Measurements from ENCODE around the gene CR1. TPM values are rescaled to one million over a fixed set of nuclear protein-coding genes. Genes with fewer than 3 reads are reported as not detected.
A peak's percentile ranks its signal among the peaks of the same experiment; 100 is the strongest.

The CR1 gene
- total and polyA plus RNA-seq, 9 of the 15 experiments (the other 6 are each of a cell fraction or from before 2014, with no cell fraction given), result 0.07 to 0.47 (median 0.18) TPM

DNA sequence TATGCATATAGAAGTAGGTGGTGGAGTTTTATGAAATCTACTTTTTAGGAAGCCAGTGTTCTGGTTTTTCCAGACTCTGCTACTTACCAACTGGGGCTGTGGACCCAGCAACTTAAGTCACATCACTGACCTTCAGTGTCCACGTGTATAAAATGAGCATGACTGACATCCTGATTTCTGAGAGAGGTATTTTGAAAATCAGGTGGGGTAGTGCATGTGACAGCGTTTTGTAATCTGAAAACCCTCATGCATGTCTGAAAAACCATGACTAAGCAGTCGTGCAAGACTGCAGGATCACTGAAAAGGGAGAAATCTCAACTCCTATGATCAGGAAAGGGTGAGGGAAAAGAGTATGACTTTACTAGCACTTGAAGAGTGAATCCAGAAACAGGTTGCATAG lies 175.0 kb downstream of the CR1 start (continued):
- TF ChIP-seq, protein P1, sequence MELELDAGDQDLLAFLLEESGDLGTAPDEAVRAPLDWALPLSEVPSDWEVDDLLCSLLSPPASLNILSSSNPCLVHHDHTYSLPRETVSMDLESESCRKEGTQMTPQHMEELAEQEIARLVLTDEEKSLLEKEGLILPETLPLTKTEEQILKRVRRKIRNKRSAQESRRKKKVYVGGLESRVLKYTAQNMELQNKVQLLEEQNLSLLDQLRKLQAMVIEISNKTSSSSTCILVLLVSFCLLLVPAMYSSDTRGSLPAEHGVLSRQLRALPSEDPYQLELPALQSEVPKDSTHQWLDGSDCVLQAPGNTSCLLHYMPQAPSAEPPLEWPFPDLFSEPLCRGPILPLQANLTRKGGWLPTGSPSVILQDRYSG (tag; conservative IDR thresholded peaks at IDR 0.05; ENCODE audit: low read depth), result no peak
- TF ChIP-seq U2AF2 (optimal IDR thresholded peaks at IDR 0.05; ENCODE audit: low read depth, low read length), result no peak
- TF ChIP-seq MAFK (IDR thresholded peaks at IDR 0.05; ENCODE audit: low read length), result peak; percentile 83
- TF ChIP-seq, protein P2, sequence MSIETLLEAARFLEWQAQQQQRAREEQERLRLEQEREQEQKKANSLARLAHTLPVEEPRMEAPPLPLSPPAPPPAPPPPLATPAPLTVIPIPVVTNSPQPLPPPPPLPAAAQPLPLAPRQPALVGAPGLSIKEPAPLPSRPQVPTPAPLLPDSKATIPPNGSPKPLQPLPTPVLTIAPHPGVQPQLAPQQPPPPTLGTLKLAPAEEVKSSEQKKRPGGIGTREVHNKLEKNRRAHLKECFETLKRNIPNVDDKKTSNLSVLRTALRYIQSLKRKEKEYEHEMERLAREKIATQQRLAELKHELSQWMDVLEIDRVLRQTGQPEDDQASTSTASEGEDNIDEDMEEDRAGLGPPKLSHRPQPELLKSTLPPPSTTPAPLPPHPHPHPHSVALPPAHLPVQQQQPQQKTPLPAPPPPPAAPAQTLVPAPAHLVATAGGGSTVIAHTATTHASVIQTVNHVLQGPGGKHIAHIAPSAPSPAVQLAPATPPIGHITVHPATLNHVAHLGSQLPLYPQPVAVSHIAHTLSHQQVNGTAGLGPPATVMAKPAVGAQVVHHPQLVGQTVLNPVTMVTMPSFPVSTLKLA (conservative IDR thresholded peaks at IDR 0.05), result peak; percentile 75 to 86
- TF ChIP-seq, protein P3, sequence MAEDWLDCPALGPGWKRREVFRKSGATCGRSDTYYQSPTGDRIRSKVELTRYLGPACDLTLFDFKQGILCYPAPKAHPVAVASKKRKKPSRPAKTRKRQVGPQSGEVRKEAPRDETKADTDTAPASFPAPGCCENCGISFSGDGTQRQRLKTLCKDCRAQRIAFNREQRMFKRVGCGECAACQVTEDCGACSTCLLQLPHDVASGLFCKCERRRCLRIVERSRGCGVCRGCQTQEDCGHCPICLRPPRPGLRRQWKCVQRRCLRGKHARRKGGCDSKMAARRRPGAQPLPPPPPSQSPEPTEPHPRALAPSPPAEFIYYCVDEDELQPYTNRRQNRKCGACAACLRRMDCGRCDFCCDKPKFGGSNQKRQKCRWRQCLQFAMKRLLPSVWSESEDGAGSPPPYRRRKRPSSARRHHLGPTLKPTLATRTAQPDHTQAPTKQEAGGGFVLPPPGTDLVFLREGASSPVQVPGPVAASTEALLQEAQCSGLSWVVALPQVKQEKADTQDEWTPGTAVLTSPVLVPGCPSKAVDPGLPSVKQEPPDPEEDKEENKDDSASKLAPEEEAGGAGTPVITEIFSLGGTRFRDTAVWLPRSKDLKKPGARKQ (CRISPR knock-in tag; IDR thresholded peaks at IDR 0.05), result no peak
- peak; percentile 31; the same call in 1 of the 2 replicates for TF ChIP-seq CBFA2T2 (conservative IDR thresholded peaks at IDR 0.05)
- 0 out of 2 replicates have a peak, but pooled peaks have one; percentile 44 for TF ChIP-seq SMAD4 (CRISPR knock-in tag; conservative IDR thresholded peaks at IDR 0.05)
- TF ChIP-seq RAD21 (CRISPR knock-in tag; conservative IDR thresholded peaks at IDR 0.05 in 1 of 2, IDR thresholded peaks at IDR 0.05 in 1 of 2), result no peak
- TF ChIP-seq, protein P4, sequence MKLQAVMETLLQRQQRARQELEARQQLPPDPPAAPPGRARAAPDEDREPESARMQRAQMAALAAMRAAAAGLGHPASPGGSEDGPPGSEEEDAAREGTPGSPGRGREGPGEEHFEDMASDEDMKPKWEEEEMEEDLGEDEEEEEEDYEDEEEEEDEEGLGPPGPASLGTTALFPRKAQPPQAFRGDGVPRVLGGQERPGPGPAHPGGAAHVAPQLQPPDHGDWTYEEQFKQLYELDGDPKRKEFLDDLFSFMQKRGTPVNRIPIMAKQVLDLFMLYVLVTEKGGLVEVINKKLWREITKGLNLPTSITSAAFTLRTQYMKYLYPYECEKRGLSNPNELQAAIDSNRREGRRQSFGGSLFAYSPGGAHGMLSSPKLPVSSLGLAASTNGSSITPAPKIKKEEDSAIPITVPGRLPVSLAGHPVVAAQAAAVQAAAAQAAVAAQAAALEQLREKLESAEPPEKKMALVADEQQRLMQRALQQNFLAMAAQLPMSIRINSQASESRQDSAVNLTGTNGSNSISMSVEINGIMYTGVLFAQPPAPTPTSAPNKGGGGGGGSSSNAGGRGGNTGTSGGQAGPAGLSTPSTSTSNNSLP (IDR thresholded peaks at IDR 0.05; ENCODE audit: borderline replicate concordance, low read depth, low read length), result no peak
- no peak for TF ChIP-seq HDAC8 (tag; IDR thresholded peaks at IDR 0.05)
- TF ChIP-seq, protein P5, sequence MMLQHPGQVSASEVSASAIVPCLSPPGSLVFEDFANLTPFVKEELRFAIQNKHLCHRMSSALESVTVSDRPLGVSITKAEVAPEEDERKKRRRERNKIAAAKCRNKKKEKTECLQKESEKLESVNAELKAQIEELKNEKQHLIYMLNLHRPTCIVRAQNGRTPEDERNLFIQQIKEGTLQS (IDR thresholded peaks at IDR 0.05), result peak; percentile 19; the same call in 1 of the 2 replicates
- TF ChIP-seq, protein P5 (CRISPR knock-in tag; conservative IDR thresholded peaks at IDR 0.05), result no peak
- TF ChIP-seq, protein P6, sequence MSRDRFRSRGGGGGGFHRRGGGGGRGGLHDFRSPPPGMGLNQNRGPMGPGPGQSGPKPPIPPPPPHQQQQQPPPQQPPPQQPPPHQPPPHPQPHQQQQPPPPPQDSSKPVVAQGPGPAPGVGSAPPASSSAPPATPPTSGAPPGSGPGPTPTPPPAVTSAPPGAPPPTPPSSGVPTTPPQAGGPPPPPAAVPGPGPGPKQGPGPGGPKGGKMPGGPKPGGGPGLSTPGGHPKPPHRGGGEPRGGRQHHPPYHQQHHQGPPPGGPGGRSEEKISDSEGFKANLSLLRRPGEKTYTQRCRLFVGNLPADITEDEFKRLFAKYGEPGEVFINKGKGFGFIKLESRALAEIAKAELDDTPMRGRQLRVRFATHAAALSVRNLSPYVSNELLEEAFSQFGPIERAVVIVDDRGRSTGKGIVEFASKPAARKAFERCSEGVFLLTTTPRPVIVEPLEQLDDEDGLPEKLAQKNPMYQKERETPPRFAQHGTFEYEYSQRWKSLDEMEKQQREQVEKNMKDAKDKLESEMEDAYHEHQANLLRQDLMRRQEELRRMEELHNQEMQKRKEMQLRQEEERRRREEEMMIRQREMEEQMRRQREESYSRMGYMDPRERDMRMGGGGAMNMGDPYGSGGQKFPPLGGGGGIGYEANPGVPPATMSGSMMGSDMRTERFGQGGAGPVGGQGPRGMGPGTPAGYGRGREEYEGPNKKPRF (IDR thresholded peaks at IDR 0.05; ENCODE audit: low read depth, low read length), result no peak
- TF ChIP-seq ETV1 (tag; conservative IDR thresholded peaks at IDR 0.05; ENCODE audit: low read depth), result no peak
- TF ChIP-seq TARDBP (IDR thresholded peaks at IDR 0.05), result no peak
- no peak for TF ChIP-seq BRF1 (IDR thresholded peaks at IDR 0.05; ENCODE audit: borderline replicate concordance, extremely low read depth, insufficient read length)
- 0 out of 2 replicates have a peak, but pooled peaks have one; percentile 28 for TF ChIP-seq DPF2 (IDR thresholded peaks at IDR 0.05)
